Measurements from ENCODE around the gene ENDOV.

ENDOV gene

DNA sequence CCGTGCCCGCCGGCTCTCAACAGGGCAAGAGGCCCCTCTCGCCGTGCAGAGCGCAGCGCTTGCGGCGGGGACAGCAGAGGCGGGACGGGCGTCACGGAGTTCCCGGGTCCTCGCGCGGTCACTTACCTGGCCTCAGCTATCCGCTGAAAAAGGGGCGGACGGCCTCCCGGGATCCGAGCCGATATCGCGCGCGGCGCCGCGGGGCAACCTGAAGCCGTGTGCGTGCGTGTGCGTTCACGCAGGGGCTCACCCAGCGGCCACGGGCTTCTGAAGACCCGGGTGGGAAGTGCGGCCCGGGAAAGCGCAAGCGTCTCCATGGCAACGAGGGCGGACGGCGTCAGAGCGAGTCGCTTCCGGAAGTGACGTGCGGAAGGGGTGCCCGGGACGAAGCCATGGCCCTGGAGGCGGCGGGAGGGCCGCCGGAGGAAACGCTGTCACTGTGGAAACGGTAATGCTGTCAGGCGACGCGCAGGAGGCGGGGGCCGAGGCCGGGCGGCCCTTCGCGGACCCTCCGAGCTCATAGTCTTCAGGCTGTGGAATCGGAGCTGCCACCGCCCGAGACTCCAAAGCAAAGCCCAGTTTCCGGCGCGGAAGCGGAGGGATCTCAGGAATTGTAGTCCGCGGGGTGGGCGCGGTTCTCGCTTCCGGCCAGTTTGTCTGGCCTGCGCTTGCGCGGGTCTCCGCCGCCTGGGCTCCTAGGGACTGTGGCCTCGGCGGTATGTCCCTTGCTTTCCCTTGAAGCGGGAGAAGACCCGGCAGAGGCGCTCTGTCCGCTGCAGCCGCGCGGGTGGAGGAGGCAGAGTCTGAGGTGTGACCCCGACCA, at the start of gene ENDOV:
ENDOV (plus strand) TSS at position 365 of the 823 bp plus-strand sequence; CDS start at position 393, 28 bp downstream.
- peak; percentile 77 for DNase-seq

DNA sequence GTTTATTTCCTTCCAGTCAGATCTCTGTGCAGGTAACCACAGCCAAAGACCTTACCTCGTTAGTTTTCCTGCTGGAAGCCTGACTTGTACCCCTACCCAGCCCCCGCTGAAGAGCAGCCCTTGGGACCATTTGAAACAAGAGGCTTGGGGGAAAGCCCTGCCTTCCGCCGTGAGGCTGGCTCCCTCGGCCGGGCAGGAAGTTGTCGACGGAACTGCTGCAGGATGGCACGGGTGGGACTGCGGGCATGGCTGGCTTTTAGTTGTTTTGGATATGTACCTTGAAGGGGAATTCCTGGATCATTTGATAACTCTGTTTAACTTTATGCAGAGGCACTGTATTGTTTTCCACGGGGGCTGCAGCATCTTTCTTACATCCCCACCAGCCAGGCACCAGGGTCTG, 49.0 kb upstream of the ENDOV start:
- DNase-seq, result no peak

GRCh38 chr17:80367503-80367902, 47.5 kb upstream of the ENDOV start:
- DNase-seq, result no peak

DNA sequence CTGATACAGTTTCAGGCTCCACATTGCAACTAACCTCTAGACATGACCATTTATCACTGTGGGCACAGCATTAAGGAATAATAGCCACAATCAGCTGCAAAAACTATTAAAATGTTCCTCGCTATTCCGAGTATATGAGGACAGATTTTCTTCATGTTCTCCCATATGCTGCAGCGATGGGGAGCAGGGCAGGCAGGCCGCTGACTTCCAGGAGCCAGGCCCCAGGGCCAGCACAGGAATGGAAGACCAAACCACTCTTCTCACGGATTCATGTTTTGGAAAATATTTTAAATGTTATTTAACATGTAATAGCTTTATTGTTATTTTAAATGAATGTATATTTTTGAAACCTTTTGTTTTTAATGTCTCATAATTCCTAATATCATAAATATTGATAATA, 43.8 kb upstream of the ENDOV start:
- no peak for DNase-seq

- DNase-seq, result no peak
Measured at GRCh38 chr17:80372456-80372855, 42.5 kb upstream of the ENDOV start.

- no peak for DNase-seq
Measured at GRCh38 chr17:80372922-80373570, 41.9 kb upstream of the ENDOV start.

- DNase-seq, result no peak
Measured at GRCh38 chr17:80374039-80374731, 40.8 kb upstream of the ENDOV start.

- DNase-seq, result no peak
Measured at GRCh38 chr17:80374732-80375585, 40.0 kb upstream of the ENDOV start.

GRCh38 chr17:80376531-80376930, 38.4 kb upstream of the ENDOV start:
- DNase-seq, result no peak

GRCh38 chr17:80377798-80378197, 37.2 kb upstream of the ENDOV start:
- no peak for DNase-seq

GRCh38 chr17:80379348-80379747, 35.6 kb upstream of the ENDOV start:
- DNase-seq, result no peak

DNA sequence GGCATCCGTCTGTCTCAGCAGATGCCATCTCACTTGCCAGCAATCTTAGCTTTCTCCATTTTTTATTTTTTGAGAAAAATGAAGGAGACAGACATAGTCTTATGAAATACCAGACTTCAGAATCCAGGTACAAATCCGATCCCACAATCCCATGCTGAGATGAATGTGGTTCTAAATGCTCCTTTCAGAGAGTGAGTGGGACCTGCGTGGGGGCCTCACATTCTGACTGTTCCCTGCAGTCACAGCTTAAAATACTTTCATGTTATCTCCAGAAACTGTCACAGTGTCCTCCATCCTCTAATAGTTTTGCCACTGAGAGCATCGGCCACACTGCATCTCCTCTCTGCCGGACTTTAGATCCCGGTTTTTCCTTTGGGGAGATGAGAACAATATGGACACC, 34.9 kb upstream of the ENDOV start:
- DNase-seq, result no peak

DNA sequence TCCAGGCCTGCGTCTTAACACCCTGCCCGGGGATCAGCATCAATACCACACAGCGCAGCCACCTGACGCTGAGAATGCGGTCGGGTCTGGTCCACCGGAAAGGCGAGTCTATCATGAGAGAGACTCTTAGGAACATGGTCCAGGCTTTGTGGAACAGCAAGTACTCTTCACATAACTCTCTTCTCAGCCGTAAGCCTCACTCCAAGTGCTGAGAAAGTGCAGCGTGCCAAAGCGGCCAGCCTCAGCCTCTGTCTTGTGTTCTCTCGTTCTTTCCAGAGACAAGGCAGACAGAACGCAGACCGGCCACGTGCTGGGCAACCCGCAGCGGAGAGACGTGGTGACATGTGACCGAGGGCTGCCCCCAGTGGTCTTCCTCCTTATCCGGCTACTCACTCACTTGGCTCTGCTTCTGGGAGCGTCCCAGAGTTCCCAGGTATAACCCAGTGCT, 34.4 kb upstream of the ENDOV start:
- DNase-seq, result no peak

DNA sequence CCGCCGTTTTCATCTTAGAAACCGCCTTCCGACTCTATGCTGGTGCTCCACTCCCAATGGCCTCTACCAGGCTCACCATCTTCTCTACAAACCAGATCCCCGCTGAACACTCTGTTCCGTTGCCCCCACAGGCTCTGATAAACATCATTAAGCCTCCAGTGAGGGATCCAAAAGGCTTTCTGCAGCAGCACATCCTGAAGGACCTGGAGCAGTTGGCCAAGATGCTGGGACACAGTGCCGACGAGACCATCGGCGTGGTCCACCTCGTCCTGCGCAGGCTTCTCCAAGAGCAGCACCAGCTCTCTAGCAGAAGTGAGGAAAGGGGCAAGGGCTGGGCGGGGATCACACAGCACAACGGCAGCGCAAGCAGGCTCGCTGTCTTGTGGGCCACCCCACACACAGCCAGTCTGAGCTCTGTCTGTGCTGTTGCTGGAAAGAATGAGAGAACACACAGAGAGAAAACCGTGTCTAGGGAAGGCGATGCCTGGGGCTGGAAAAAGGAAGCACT, 33.5 kb upstream of the ENDOV start:
- no peak for DNase-seq

DNA sequence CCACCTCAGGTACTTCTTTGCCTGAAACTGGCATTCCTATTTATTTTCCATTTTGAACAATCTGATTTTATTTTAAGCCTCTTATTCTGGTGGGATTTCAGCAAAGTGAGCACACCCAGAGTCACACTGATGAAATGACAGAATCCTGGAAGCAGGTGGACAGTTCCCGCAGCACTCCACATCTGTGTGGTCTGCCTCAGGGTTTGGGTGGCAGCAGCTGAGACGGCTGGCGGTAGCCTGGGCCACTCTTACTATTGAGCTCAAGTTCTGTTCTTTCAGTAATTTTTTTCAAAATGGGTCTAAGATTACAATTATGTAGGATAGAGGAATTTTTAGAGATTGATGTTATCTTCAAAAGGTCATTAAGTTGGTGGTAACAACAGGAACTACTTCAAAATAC, 32.5 kb upstream of the ENDOV start:
- DNase-seq, result no peak

GRCh38 chr17:80382956-80383355, 32.0 kb upstream of the ENDOV start:
- no peak for DNase-seq

GRCh38 chr17:80384078-80384960, 30.6 kb upstream of the ENDOV start:
- DNase-seq, result no peak

GRCh38 chr17:80385046-80385445, 29.9 kb upstream of the ENDOV start:
- no peak for DNase-seq

DNA sequence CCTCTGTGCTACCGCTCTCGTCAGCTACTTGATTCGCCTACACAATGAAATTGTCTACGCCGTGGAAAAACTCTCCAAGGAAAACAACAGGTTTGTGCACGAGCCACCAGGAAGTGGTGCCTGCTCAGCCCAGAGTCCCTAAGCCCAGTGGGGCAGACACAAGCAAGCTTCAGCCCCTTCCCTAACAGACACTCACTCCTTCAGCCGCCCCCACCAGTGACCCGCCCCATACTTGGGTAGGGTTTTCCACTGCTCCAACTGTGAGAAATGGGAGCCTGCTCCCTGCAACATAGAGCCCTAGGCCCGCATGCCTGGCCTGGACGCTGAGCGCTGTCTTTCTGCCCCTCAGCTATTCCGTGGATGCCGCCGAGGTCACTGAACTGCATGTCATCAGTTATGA, 28.6 kb upstream of the ENDOV start:
- no peak for DNase-seq

GRCh38 chr17:80387071-80387470, 27.9 kb upstream of the ENDOV start:
- DNase-seq, result no peak

DNA sequence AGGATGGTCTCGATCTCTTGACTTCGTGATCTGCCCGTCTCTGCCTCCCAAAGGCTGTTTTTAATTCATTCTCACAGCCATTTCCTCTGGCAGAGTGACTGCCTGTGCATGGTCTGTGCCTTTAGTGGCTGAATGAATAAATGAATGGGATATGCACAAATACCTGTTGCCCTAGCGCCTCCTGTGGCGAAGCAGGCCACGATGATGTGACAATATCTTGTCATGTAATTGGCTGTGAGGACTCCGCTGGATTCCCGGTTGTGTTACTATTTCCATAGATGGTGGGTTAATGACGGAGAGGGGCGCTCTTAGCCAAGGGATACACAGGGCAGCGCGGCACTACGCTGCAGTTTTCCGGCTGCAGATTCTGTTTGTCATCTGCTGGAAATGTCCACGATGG, 26.8 kb upstream of the ENDOV start:
- DNase-seq, result no peak

GRCh38 chr17:80388601-80389000, 26.4 kb upstream of the ENDOV start:
- DNase-seq, result no peak

Data from DMS153 (cell line).